ENCODE data around the gene AKR1A1.
A peak's percentile ranks its signal among the peaks of the same experiment; 100 is the strongest.
"Not testable (repeated sequence)": the region's sequence is repeated elsewhere in the genome, so short reads cannot be mapped to it uniquely, and the experiment has no call there.

The AKR1A1 gene

DNA sequence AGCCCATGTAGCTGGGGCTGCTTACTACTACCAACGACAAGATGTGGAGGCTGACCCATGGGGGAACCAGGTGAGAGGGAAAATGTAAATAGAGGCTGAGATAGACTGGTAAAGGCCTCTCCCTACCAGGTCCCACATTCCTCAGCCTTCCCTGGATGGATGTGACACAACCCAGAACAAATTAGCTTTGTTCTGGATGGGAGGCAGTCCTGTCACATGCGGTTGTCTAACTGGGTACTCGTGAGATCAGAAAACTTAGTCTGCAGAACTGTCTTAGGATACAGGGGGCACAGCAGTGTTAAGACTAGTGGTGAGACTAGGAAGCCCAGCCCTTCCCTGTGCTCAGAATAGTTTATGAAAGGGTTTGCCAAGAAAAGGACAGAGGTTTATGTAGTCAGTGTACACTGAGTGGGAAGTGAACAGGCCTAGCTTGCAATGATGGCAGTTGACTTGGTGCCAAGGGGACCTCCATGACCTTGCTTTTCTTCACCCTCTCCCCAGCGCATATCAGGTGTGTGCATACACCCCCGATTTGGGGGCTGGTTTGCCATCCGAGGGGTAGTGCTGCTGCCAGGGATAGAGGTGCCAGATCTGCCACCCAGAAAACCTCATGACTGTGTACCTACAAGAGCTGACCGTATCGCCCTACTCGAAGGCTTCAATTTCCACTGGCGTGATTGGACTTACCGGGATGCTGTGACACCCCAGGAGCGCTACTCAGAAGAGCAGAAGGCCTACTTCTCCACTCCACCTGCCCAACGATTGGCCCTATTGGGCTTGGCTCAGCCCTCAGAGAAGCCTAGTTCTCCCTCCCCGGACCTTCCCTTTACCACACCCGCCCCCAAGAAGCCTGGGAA, 42.1 kb upstream of the AKR1A1 start:
- Histone ChIP-seq H2BK15ac (replicated peaks; ENCODE audit: low read depth) (no peak overlapping the region), H2BK5ac (ENCODE audit: low read length) (no peak overlapping the region), H3K56ac (ENCODE audit: low read length) (no peak overlapping the region), H3K79me1 (ENCODE audit: low read length) (no peaks in the 10 kb centered on the region), H3K27me3 (ENCODE audit: insufficient read depth, low read length, poor library complexity) (no peaks in the 10 kb centered on the region), H3K4me1 (ENCODE audit: control insufficient read depth, low read depth, low read length) (no peaks in the 10 kb centered on the region), H3K36me3 (ENCODE audit: control insufficient read depth, insufficient read depth, low read length) (peaks cover 11% of the 10 kb centered on the region), H3K4ac (ENCODE audit: low read depth, low read length) (no peak overlapping the region), H4K5ac (ENCODE audit: low read length) (no peak overlapping the region), H3K18ac (ENCODE audit: low read length) (no peak overlapping the region), H3K27ac (ENCODE audit: low read depth, low read length) (no peak overlapping the region), H3K23ac (ENCODE audit: low read length) (no peak overlapping the region), H3K4me3 (ENCODE audit: low read length) (no peak overlapping the region), H4K8ac (ENCODE audit: low read depth, low read length) (no peak overlapping the region), H3K9ac (ENCODE audit: low read length) (no peak overlapping the region), H2BK120ac (ENCODE audit: low read depth, low read length) (no peak overlapping the region), H3K79me2 (ENCODE audit: control insufficient read depth, insufficient read depth, low read length) (no peaks in the 10 kb centered on the region), H3K4me2 (ENCODE audit: low read length) (no peak overlapping the region), H2AK5ac (ENCODE audit: low read length) (no peak overlapping the region)
- no CpG with 5 or more reads among the region's 15 CpGs for WGBS (ENCODE audit: extremely low coverage, insufficient coverage, low lambda C conversion rate)
- DNase-seq = peak; percentile 54

DNA sequence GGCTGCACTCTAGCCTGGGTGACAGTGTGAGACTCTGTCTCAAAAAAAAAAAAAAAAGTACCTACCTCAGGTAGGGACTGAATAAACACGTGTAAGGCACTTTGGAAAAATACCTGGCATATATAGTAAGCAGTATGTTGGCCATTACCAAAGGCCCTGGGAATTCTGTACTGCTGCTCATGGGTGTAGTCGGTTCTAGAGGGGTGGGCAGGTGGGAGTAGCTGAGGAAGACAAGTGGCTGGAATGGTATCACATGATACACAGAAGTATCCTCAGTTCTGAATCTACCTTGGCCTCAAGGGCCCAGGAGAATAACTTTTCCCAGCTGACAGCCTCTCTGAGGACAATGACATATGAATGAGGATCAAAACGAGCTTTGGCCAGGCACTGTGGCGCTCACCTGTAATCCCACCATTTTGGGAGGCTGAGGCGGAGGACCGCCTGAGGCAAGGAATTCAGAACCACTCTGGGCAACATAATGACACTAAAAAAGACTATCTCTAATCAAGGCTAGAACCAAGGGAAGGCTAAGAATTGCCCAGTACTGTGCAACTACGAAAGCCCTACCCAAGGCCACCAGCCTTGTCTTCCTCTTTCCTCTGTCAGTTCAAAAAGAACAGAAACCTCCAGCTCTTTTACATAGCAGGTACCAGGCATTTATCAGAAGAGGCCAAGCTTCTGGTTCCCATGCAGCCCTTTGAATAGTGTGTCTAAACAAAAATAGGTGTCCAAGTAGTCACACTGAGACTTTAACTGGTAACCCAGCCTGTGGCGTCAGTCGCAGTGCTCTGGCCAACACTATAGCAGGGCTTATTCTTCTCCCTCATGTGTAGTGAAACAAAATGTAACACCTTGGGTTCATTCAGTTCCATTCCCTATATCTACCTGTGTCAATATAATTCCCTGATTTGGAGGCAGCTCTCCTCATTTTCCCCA, 40.3 kb upstream of the AKR1A1 start:
- Histone ChIP-seq H3K27ac (ENCODE audit: low read depth, low read length) (no peak overlapping the region), H3K4me2 (ENCODE audit: low read length) (no peak overlapping the region), H4K5ac (ENCODE audit: low read length) (no peak overlapping the region), H3K4ac (ENCODE audit: low read depth, low read length) (no peak overlapping the region), H3K36me3 (ENCODE audit: control insufficient read depth, insufficient read depth, low read length) (peaks cover 25% of the 10 kb centered on the region), H3K23ac (ENCODE audit: low read length) (no peak overlapping the region), H2BK5ac (ENCODE audit: low read length) (no peak overlapping the region), H3K4me1 (ENCODE audit: control insufficient read depth, low read depth, low read length) (no peaks in the 10 kb centered on the region), H2BK120ac (ENCODE audit: low read depth, low read length) (no peak overlapping the region), H3K9ac (ENCODE audit: low read length) (no peak overlapping the region), H3K18ac (ENCODE audit: low read length) (no peak overlapping the region), H3K79me1 (ENCODE audit: low read length) (no peaks in the 10 kb centered on the region), H3K27me3 (ENCODE audit: insufficient read depth, low read length, poor library complexity) (no peaks in the 10 kb centered on the region), H2BK15ac (replicated peaks; ENCODE audit: low read depth) (no peak overlapping the region), H2AK5ac (ENCODE audit: low read length) (no peak overlapping the region), H3K56ac (ENCODE audit: low read length) (no peak overlapping the region), H4K8ac (ENCODE audit: low read depth, low read length) (no peak overlapping the region), H3K79me2 (ENCODE audit: control insufficient read depth, insufficient read depth, low read length) (no peaks in the 10 kb centered on the region), H3K4me3 (ENCODE audit: low read length) (no peak overlapping the region)
- WGBS (ENCODE audit: extremely low coverage, insufficient coverage, low lambda C conversion rate) = no CpG with 5 or more reads among the region's 9 CpGs
- DNase-seq = no peak

DNA sequence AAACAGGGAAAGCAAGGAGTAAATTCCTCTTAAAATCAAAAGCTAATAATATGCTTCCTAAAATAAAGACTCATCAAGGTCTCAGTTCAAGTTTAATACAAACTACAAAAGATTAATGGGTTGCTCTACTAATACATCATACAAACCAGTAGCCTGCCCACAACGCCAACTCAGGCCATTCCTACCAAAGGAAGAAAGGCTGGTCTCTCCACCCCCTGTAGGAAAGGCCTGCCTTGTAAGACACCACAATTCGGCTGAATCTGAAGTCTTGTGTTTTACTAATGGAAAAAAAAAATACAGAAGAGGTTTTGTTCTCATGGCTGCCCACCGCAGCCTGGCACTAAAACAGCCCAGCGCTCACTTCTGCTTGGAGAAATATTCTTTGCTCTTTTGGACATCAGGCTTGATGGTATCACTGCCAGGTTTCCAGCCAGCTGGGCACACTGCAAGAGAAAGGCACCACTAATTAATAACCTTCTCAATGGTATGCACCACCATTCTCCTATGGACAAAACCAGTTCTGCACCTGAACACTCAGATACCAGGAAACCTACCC, 39.6 kb upstream of the AKR1A1 start:
- Histone ChIP-seq H3K56ac (ENCODE audit: low read length) (no peak overlapping the region), H3K36me3 (ENCODE audit: control insufficient read depth, insufficient read depth, low read length) (peaks cover 30% of the 10 kb centered on the region), H3K4me2 (ENCODE audit: low read length) (no peak overlapping the region), H4K5ac (ENCODE audit: low read length) (no peak overlapping the region), H3K23ac (ENCODE audit: low read length) (no peak overlapping the region), H2BK120ac (ENCODE audit: low read depth, low read length) (no peak overlapping the region), H3K9ac (ENCODE audit: low read length) (no peak overlapping the region), H3K27me3 (ENCODE audit: insufficient read depth, low read length, poor library complexity) (no peaks in the 10 kb centered on the region), H3K18ac (ENCODE audit: low read length) (no peak overlapping the region), H3K79me2 (ENCODE audit: control insufficient read depth, insufficient read depth, low read length) (peaks cover 1% of the 10 kb centered on the region), H3K4me1 (ENCODE audit: control insufficient read depth, low read depth, low read length) (no peaks in the 10 kb centered on the region), H2AK5ac (ENCODE audit: low read length) (no peak overlapping the region), H3K4me3 (ENCODE audit: low read length) (no peak overlapping the region), H3K79me1 (ENCODE audit: low read length) (peaks cover 3% of the 10 kb centered on the region), H3K4ac (ENCODE audit: low read depth, low read length) (no peak overlapping the region), H3K27ac (ENCODE audit: low read depth, low read length) (no peak overlapping the region), H2BK5ac (ENCODE audit: low read length) (no peak overlapping the region), H2BK15ac (replicated peaks; ENCODE audit: low read depth) (no peak overlapping the region), H4K8ac (ENCODE audit: low read depth, low read length) (no peak overlapping the region)
- DNase-seq = no peak
- no CpG with 5 or more reads among the region's 4 CpGs for WGBS (ENCODE audit: extremely low coverage, insufficient coverage, low lambda C conversion rate)

DNA sequence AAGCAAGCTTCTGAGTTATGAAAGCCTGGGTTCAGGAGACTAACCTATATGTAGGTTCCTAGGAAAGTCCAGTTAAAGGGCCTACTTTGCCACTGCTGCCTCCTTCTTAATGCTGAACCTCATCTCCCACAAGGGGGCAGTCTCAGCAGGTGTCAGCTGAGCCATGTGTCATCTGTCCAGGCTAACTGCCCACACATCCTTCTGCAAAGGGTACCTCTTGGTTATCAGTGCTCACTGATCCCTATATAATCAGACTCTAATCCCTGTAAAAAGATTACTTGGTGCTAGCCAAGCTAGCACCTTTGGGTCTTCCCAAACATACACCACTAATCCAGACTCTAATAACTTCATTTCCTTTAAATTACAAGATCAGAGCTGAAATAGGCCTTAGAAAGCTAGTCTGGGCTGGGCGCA, 38.0 kb upstream of the AKR1A1 start:
- Histone ChIP-seq H3K4me1 (ENCODE audit: control insufficient read depth, low read depth, low read length) (no peaks in the 10 kb centered on the region), H3K9ac (ENCODE audit: low read length) (no peak overlapping the region), H2AK5ac (ENCODE audit: low read length) (no peak overlapping the region), H2BK5ac (ENCODE audit: low read length) (no peak overlapping the region), H4K5ac (ENCODE audit: low read length) (no peak overlapping the region), H3K56ac (ENCODE audit: low read length) (no peak overlapping the region), H3K79me1 (ENCODE audit: low read length) (peaks cover 8% of the 10 kb centered on the region), H3K4me3 (ENCODE audit: low read length) (no peak overlapping the region), H3K4ac (ENCODE audit: low read depth, low read length) (no peak overlapping the region), H4K8ac (ENCODE audit: low read depth, low read length) (no peak overlapping the region), H3K36me3 (ENCODE audit: control insufficient read depth, insufficient read depth, low read length) (peaks cover 35% of the 10 kb centered on the region), H3K18ac (ENCODE audit: low read length) (no peak overlapping the region), H3K27ac (ENCODE audit: low read depth, low read length) (no peak overlapping the region), H2BK15ac (replicated peaks; ENCODE audit: low read depth) (no peak overlapping the region), H3K4me2 (ENCODE audit: low read length) (no peak overlapping the region), H2BK120ac (ENCODE audit: low read depth, low read length) (no peak overlapping the region), H3K23ac (ENCODE audit: low read length) (no peak overlapping the region), H3K79me2 (ENCODE audit: control insufficient read depth, insufficient read depth, low read length) (peaks cover 14% of the 10 kb centered on the region), H3K27me3 (ENCODE audit: insufficient read depth, low read length, poor library complexity) (no peaks in the 10 kb centered on the region)
- DNase-seq = peak; percentile 85
- no CpG with 5 or more reads among the region's 1 CpG for WGBS (ENCODE audit: extremely low coverage, insufficient coverage, low lambda C conversion rate)

DNA sequence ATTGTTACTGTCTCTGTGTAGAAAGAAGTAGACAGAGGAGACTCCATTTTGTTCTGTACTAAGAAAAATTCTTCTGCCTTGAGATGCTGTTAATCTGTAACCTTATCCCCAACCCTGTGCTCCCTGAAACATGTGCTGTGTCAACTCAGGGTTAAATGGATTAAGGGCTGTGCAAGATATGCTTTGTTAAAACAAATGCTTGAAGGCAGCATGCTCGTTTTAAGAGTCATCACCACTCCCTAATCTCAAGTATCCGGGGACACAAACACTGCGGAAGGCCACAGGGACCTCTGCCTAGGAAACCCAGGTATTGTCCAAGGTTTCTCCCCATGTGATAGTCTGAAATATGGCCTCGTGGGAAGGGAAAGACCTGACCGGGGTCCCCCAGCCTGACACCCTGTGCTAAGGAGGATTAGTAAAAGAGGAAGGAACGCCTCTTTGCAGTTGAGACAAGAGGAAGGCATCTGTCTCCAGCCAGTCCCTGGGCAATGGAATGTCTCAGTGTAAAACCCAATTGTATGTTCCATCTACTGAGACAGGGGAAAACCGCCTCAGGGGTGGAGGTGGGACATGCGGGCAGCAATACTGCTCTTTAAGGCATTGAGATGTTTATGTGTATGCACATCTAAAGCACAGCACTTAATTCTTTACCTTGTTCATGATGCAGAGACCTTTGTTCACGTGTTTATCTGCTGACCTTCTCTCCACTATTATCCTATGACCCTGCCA, 36.9 kb upstream of the AKR1A1 start:
- H3K56ac ChIP-seq (ENCODE audit: low read length); H2BK5ac ChIP-seq (ENCODE audit: low read length); H3K4me2 ChIP-seq (ENCODE audit: low read length); H2AK5ac ChIP-seq (ENCODE audit: low read length); H3K9ac ChIP-seq (ENCODE audit: low read length); H3K4ac ChIP-seq (ENCODE audit: low read depth, low read length); H3K4me3 ChIP-seq (ENCODE audit: low read length); H2BK120ac ChIP-seq (ENCODE audit: low read depth, low read length); H3K4me1 ChIP-seq (ENCODE audit: control insufficient read depth, low read depth, low read length); H3K23ac ChIP-seq (ENCODE audit: low read length); DNase-seq; H2BK15ac ChIP-seq (replicated peaks; ENCODE audit: low read depth); H3K18ac ChIP-seq (ENCODE audit: low read length); H3K27me3 ChIP-seq (ENCODE audit: insufficient read depth, low read length, poor library complexity); H4K5ac ChIP-seq (ENCODE audit: low read length); H4K8ac ChIP-seq (ENCODE audit: low read depth, low read length); H3K27ac ChIP-seq (ENCODE audit: low read depth, low read length): not testable (repeated sequence)
- WGBS (ENCODE audit: extremely low coverage, insufficient coverage, low lambda C conversion rate) = no CpG with 5 or more reads among the region's 9 CpGs
- H3K36me3 ChIP-seq (ENCODE audit: control insufficient read depth, insufficient read depth, low read length) = peaks cover 35% of the 10 kb centered on the region
- peaks cover 11% of the 10 kb centered on the region for H3K79me1 ChIP-seq (ENCODE audit: low read length)
- peaks cover 21% of the 10 kb centered on the region for H3K79me2 ChIP-seq (ENCODE audit: control insufficient read depth, insufficient read depth, low read length)

All from mesendoderm (in vitro differentiated cells).